ENCODE measurements around the gene GLYATL1. TPM values are rescaled to one million over a fixed set of nuclear protein-coding genes. Genes with fewer than 3 reads are reported as not detected.
"Not testable (repeated sequence)": the region's sequence is repeated elsewhere in the genome, so short reads cannot be mapped to it uniquely, and the experiment has no call there.

Gene GLYATL1
- polyA plus RNA-seq, 3 donors: 149 to 193 (median 171) TPM

GRCh38 chr11:58949184-58949583 lies 9.9 kb downstream of the GLYATL1 start:
- no peak for DNase-seq (ENCODE audit: extremely low read depth in 1 of 11, low read depth in 9 of 11, low spot score in 4 of 11)

- no peak for DNase-seq (ENCODE audit: extremely low read depth in 1 of 11, low read depth in 9 of 11, low spot score in 4 of 11)
Observed at GRCh38 chr11:58957922-58958321, 18.6 kb downstream of the GLYATL1 start.

- no peak for DNase-seq (ENCODE audit: extremely low read depth in 1 of 11, low read depth in 9 of 11, low spot score in 4 of 11)
Observed at GRCh38 chr11:58958500-58958899, 19.2 kb downstream of the GLYATL1 start.

GRCh38 chr11:58963551-58964104 lies 24.3 kb downstream of the GLYATL1 start:
- peak in 6 of 11 donors; percentile 13 to 43 (median 32) for DNase-seq (ENCODE audit: extremely low read depth in 1 of 11, low read depth in 9 of 11, low spot score in 4 of 11)

GRCh38 chr11:58965246-58965985 lies 26.1 kb downstream of the GLYATL1 start:
- DNase-seq (ENCODE audit: extremely low read depth in 1 of 11, low read depth in 9 of 11, low spot score in 4 of 11): no peak

GRCh38 chr11:58968251-58968711 lies 29.0 kb downstream of the GLYATL1 start:
- no peak for DNase-seq (ENCODE audit: extremely low read depth in 1 of 11, low read depth in 9 of 11, low spot score in 4 of 11)

- no peak for DNase-seq (ENCODE audit: extremely low read depth in 1 of 11, low read depth in 9 of 11, low spot score in 4 of 11)
Observed at GRCh38 chr11:58977470-58977869, 38.2 kb downstream of the GLYATL1 start.

- no peak for DNase-seq (ENCODE audit: extremely low read depth in 1 of 11, low read depth in 9 of 11, low spot score in 4 of 11)
Observed at GRCh38 chr11:58979222-58979621, 39.9 kb downstream of the GLYATL1 start.

GRCh38 chr11:58980159-58980843 lies 41.0 kb downstream of the GLYATL1 start:
- no peak for DNase-seq (ENCODE audit: extremely low read depth in 1 of 11, low read depth in 9 of 11, low spot score in 4 of 11)

- DNase-seq (ENCODE audit: extremely low read depth in 1 of 11, low read depth in 9 of 11, low spot score in 4 of 11): no peak
Observed at GRCh38 chr11:58992489-58992888, 53.2 kb downstream of the GLYATL1 start.

- no peak for DNase-seq (ENCODE audit: extremely low read depth in 1 of 11, low read depth in 9 of 11, low spot score in 4 of 11)
Observed at GRCh38 chr11:58994171-58994570, 54.9 kb downstream of the GLYATL1 start.

- DNase-seq (ENCODE audit: extremely low read depth in 1 of 11, low read depth in 9 of 11, low spot score in 4 of 11): no peak
Observed at GRCh38 chr11:58998480-58999290, 59.4 kb downstream of the GLYATL1 start.

- DNase-seq (ENCODE audit: extremely low read depth in 1 of 11, low read depth in 9 of 11, low spot score in 4 of 11): no peak
Observed at GRCh38 chr11:58999291-58999680, 60.0 kb downstream of the GLYATL1 start.

GRCh38 chr11:59000003-59000402 lies 60.7 kb downstream of the GLYATL1 start:
- DNase-seq (ENCODE audit: extremely low read depth in 1 of 11, low read depth in 9 of 11, low spot score in 4 of 11): no peak

- DNase-seq (ENCODE audit: extremely low read depth in 1 of 11, low read depth in 9 of 11, low spot score in 4 of 11): not testable (repeated sequence)
Observed at GRCh38 chr11:59002006-59002405, 62.7 kb downstream of the GLYATL1 start.

Other genes with a start within 250 kb of the GLYATL1 start
- gene GLYAT, start 207.5 kb upstream of the GLYATL1 start, polyA plus RNA-seq (ENCODE audit: insufficient read length in 3 of 3): 100 to 1,000 TPM; 156 to 192 (median 168) TPM
- 1 to 10 TPM; 1.9 to 2.1 (median 2.1) TPM for gene GLYATL2, start 94.8 kb upstream of the GLYATL1 start, polyA plus RNA-seq (ENCODE audit: insufficient read length in 3 of 3)
- gene GLYATL1B, start 146.8 kb downstream of the GLYATL1 start, polyA plus RNA-seq (ENCODE audit: insufficient read length in 3 of 3): under 1 TPM in 1 of 3 donors, not detected in 2; 0.17 TPM
- gene FAM111B, start 167.7 kb downstream of the GLYATL1 start, polyA plus RNA-seq (ENCODE audit: insufficient read length in 3 of 3): 10 to 100 TPM in 2 of 3 donors, 1 to 10 TPM in 1; 8.8 to 17.3 (median 16.2) TPM
- gene FAM111A, start 203.4 kb downstream of the GLYATL1 start, polyA plus RNA-seq (ENCODE audit: insufficient read length in 3 of 3): 10 to 100 TPM; 48.7 to 87.6 (median 62.7) TPM
- gene DTX4, start 232.6 kb downstream of the GLYATL1 start, polyA plus RNA-seq (ENCODE audit: insufficient read length in 3 of 3): 10 to 100 TPM; 41.3 to 62.1 (median 45.8) TPM

All from renal cortex interstitium (tissue), 11 donors.